Islet of Langerhans (tissue), 1 donor: ENCODE data around the gene COG8.

Experiments
- FAIRE-seq: peaks from one replicate; lab custom pipeline; 2011; peaks lifted over from hg19 to GRCh38; lab: Jason Lieb, UNC

The COG8 gene

DNA sequence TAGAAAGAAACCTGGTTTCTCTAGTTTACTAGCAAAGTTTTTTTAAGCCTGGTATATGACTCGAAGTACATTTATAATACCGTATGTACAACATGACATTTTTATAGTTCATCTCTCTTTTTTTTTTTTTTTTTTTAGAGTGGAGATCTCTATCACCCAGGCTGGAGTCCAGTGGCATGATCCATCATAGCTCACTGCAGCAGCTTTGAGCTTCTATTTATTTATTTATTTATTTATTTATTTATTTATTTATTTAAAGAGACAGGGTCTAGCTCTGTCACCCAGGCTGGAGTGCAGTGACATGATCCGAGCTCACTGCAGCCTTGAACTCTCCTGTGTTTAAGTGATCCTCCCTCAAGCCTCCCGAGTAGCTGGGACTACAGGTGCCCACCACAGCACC is 54.1 kb downstream of the COG8 start:
- FAIRE-seq: no peak

DNA sequence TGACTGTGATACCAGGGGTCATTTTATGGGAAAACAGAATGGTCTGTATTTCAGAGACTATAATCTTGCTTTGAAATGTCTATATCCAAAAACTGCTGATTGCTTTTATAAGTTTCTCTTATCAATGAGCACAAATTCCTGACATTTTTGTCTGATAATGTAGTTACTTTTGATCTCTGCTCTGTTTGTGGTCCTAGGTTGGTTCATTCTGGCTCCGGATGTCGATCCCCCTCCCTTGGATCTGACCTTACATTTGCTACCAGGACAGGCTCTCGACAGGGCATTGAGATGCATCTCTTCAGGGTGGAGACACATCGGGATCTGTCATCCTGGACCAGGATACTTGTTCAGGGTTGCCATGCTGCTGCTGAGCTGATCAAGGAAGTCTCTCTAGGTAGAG is 55.5 kb downstream of the COG8 start:
- FAIRE-seq: no peak

DNA sequence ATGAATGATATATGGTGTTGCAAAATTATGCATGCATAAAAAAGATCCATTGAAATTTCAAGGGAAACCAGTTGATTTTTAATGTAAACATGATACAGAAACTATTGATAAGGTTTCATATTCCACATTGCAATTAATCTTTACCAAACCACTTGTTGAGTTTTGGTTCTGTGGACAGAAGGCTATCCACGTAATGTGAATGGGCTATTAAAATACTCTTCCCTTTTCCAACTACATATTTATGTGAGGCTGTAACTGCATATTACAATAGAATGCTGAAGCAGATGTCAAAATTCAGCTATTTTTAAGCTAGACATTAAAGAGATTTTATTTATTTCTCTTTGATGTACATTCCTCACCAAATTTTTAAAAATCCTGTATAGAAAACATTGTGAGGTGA is 62.0 kb downstream of the COG8 start:
- no peak for FAIRE-seq
